Esophagus muscularis mucosa (tissue), 3 donors: ENCODE data around the gene BIN1.

Source experiments
- CTCF ChIP-seq, 3 experiments: fragments of 200-600 bp in 2 of 3; fragments of 450-650 bp in 1 of 3; sonication (generic) in 2 of 3; IDR thresholded peaks; one replicate each; pipeline ENCODE4 v1.5.1; 2017 to 2019; ENCODE audit warnings: antibody characterized with exemption in 3 of 3, mild to moderate bottlenecking in 2 of 3, moderate library complexity in 1 of 3
- POLR2A ChIP-seq: fragments of 450-650 bp; IDR thresholded peaks from one replicate; pipeline ENCODE4 v1.6.1; 2017; ENCODE audit warnings: antibody characterized with exemption, moderate library complexity, mild to moderate bottlenecking, low read depth

GRCh38 chr2:127110985-127111384 is 4.0 kb upstream of the BIN1 start:
- TF ChIP-seq CTCF (IDR thresholded peaks at IDR 0.05) (no peak), POLR2A (no peak)
